ENCODE measurements around the gene RAD54L2. TPM values are rescaled to one million over a fixed set of nuclear protein-coding genes. Genes with fewer than 3 reads are reported as not detected.
A peak's percentile ranks its signal among the peaks of the same experiment; 100 is the strongest.

RAD54L2 gene, protein sequence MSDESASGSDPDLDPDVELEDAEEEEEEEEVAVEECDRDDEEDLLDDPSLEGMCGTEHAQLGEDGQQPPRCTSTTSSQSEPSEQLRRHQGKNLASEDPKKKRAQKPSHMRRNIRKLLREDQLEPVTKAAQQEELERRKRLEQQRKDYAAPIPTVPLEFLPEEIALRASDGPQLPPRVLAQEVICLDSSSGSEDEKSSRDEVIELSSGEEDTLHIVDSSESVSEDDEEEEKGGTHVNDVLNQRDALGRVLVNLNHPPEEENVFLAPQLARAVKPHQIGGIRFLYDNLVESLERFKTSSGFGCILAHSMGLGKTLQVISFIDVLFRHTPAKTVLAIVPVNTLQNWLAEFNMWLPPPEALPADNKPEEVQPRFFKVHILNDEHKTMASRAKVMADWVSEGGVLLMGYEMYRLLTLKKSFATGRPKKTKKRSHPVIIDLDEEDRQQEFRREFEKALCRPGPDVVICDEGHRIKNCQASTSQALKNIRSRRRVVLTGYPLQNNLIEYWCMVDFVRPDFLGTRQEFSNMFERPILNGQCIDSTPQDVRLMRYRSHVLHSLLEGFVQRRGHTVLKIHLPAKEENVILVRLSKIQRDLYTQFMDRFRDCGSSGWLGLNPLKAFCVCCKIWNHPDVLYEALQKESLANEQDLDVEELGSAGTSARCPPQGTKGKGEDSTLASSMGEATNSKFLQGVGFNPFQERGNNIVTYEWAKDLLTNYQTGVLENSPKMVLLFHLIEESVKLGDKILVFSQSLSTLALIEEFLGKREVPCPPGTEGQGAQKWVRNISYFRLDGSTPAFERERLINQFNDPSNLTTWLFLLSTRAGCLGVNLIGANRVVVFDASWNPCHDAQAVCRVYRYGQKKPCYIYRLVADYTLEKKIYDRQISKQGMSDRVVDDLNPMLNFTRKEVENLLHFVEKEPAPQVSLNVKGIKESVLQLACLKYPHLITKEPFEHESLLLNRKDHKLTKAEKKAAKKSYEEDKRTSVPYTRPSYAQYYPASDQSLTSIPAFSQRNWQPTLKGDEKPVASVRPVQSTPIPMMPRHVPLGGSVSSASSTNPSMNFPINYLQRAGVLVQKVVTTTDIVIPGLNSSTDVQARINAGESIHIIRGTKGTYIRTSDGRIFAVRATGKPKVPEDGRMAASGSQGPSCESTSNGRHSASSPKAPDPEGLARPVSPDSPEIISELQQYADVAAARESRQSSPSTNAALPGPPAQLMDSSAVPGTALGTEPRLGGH (N-terminal part only)
- 10 to 100 TPM; 29.8 to 32.7 TPM for total RNA-seq

DNA sequence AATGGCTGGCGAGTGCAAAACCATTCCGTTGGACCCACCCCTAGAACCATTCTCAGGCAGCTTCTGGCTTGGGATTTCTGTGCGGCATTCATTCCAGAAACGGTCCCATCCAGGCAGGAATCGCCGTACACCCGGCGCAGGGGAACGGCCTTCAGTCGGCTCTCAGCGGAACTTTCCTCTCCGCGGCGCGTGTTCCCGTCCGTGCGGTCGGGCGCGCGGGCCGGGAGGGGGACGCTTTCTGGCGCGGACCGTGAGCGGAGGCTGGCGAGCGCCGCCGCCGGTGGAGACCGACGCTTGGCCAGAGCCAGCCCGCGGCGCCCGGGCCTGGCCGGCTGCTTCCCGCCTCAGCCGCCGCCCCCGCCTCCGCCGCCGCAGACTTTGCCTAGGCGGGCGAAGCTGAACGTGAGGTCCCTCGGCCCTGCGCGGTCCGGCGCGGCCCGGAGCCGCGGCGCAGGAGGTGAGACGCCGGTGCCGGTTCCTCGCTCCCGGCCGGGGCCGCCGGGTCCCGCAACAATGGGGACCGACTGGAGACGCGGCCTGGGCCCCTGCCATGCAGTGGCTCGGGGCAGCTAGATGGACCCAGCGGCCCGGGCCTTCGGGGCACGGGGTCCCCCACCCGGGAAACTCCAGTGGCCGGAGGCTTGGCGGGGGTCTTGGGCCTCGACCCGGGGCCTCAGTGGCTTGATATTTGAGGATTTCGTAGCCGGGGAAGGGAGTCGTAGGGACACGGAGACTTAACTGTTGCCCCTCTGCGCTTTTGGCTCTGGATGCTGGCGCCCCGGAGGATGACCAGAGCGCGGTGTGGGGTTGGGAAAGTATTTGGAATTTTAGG lies at the start of gene RAD54L2:
Gene RAD54L2, plus strand, starts transcription at position 261 of the 832 bp plus-strand sequence. CDS start 51,702 bp downstream, outside the sequence.
- Mint-ChIP-seq H3K27me3 (no peaks in the 10 kb centered on the region), H3K4me3 (peak within 1 kb of the TSS; percentile 94), H3K4me1 (peaks cover 25% of the 10 kb centered on the region), H3K9me3 (no peaks in the 10 kb centered on the region), H3K27ac (peak within 1 kb of the TSS; percentile 86), H3K36me3 (peaks cover 6% of the 10 kb centered on the region)
- POLR2A ChIA-PET, result interaction anchor here (1.5 to 2.8 kb wide), 3 partner anchors 39 to 142 kb away, joined by 5 to 14 read pairs (median 7); partner anchors contain the start of gene DCAF1
- DNase-seq (peak; percentile 85), ATAC-seq (ENCODE audit: low read depth) (peak; percentile 83)

- ATAC-seq (ENCODE audit: low read depth) (peak; percentile 71), DNase-seq (peak; percentile 85)
- H3K36me3 Mint-ChIP-seq, result no peaks in the 10 kb centered on the region
- H3K27ac Mint-ChIP-seq, result peak overlapping the region; percentile 94
- no peaks in the 10 kb centered on the region for H3K27me3 Mint-ChIP-seq
- peaks cover 1% of the 10 kb centered on the region for H3K4me1 Mint-ChIP-seq
- POLR2A ChIA-PET, result interaction anchor here (0.5 to 5.1 kb wide), 25 partner anchors 10 to 928 kb away, joined by 3 to 110 read pairs (median 5); partner anchors contain the start of genes CISH, MANF, RAD54L2 and RBM15B
- H3K9me3 Mint-ChIP-seq, result no peaks in the 10 kb centered on the region
- H3K4me3 Mint-ChIP-seq, result peak overlapping the region; percentile 88
Observed at GRCh38 chr3:51498876-51499738, 39.4 kb upstream of the RAD54L2 start.

DNA sequence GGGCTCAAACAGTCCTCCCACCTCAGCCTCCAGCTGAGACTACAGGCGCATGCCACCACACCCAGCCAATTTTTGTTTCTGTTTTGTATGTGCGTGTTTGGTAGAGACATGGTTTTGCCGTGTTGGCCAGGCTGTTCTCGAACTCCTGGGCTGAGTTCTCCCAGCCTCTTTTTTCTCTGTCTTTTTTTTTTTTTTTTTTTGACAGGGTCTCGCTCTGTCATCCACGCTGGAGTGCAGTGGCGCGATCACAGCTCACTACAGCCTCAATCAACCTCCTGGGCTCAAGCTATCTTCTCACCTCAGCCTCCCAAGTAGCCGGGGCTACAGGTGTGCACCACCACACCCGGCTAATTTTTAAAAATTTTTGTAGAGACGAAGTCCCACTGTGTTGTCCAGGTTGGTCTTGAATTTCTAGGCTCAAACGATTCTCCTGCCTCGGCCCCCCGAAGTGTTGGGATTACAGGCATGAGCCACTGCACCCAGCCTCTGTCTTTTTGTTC lies 37.8 kb upstream of the RAD54L2 start:
- H3K9me3 Mint-ChIP-seq, result no peaks in the 10 kb centered on the region
- DNase-seq (peak; percentile 45), ATAC-seq (ENCODE audit: low read depth) (no peak)
- no peaks in the 10 kb centered on the region for H3K36me3 Mint-ChIP-seq
- POLR2A ChIA-PET, result interaction anchor here (0.6 to 5.1 kb wide), 31 partner anchors 8 to 1270 kb away, joined by 3 to 110 read pairs (median 5); partner anchors contain the start of genes CISH, DUSP7, GNAI2 and MANF
- no peaks in the 10 kb centered on the region for H3K27me3 Mint-ChIP-seq
- peaks cover 1% of the 10 kb centered on the region for H3K4me1 Mint-ChIP-seq
- H3K4me3 Mint-ChIP-seq, result peak overlapping the region; percentile 88
- H3K27ac Mint-ChIP-seq, result peak overlapping the region; percentile 94

GRCh38 chr3:51501833-51502561 lies 36.5 kb upstream of the RAD54L2 start:
- DNase-seq (peak; percentile 86), ATAC-seq (ENCODE audit: low read depth) (no peak)
- Mint-ChIP-seq H3K9me3 (no peaks in the 10 kb centered on the region), H3K4me1 (peaks cover 1% of the 10 kb centered on the region), H3K36me3 (no peaks in the 10 kb centered on the region), H3K27ac (peak overlapping the region; percentile 94), H3K27me3 (no peaks in the 10 kb centered on the region), H3K4me3 (peak overlapping the region; percentile 8)
- POLR2A ChIA-PET, result interaction anchor here (0.9 to 5.1 kb wide), 3 partner anchors 170 to 885 kb away, joined by 3 to 110 read pairs (median 74); partner anchors contain the start of genes MAPKAPK3 and TEX264

GRCh38 chr3:51502562-51502910 lies 36.0 kb upstream of the RAD54L2 start:
- POLR2A ChIA-PET, result interaction anchor here (4.1 to 5.1 kb wide), 2 partner anchors 170 to 178 kb away, joined by 74 to 110 read pairs; partner anchors contain the start of gene TEX264
- no peaks in the 10 kb centered on the region for H3K36me3 Mint-ChIP-seq
- no peaks in the 10 kb centered on the region for H3K9me3 Mint-ChIP-seq
- peaks cover 1% of the 10 kb centered on the region for H3K4me1 Mint-ChIP-seq
- no peak for DNase-seq
- no peak overlapping the region for H3K4me3 Mint-ChIP-seq
- ATAC-seq (ENCODE audit: low read depth), result no peak
- no peak overlapping the region for H3K27ac Mint-ChIP-seq
- H3K27me3 Mint-ChIP-seq, result no peaks in the 10 kb centered on the region

DNA sequence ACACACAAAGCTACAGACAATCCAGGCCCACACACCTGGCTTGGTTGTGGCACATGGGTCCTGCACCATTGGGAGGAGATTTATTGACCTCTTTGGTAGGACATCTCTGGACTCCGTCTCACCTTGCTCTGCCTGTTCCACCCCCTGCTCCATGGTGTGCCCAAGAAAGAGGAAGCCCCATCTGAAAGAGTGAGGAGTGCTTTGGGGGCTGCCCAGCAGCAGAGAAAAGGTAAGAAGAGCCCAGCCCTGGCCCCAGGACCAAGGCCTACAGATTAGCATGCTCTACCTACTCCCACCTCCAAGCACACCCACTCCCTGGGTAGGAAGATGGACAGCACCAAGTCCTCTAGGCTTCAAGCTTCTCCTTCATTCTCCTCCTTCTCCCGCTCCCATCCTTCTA lies 35.5 kb upstream of the RAD54L2 start:
- peaks cover 1% of the 10 kb centered on the region for H3K4me1 Mint-ChIP-seq
- ATAC-seq (ENCODE audit: low read depth) (no peak), DNase-seq (no peak)
- H3K27ac Mint-ChIP-seq, result no peak overlapping the region
- no peaks in the 10 kb centered on the region for H3K36me3 Mint-ChIP-seq
- POLR2A ChIA-PET, result interaction anchor here (1.0 kb wide), 1 partner anchor 179 kb away, joined by 3 read pairs; no protein-coding TSS in a partner anchor
- no peaks in the 10 kb centered on the region for H3K9me3 Mint-ChIP-seq
- no peak overlapping the region for H3K4me3 Mint-ChIP-seq
- H3K27me3 Mint-ChIP-seq, result no peaks in the 10 kb centered on the region

DNA sequence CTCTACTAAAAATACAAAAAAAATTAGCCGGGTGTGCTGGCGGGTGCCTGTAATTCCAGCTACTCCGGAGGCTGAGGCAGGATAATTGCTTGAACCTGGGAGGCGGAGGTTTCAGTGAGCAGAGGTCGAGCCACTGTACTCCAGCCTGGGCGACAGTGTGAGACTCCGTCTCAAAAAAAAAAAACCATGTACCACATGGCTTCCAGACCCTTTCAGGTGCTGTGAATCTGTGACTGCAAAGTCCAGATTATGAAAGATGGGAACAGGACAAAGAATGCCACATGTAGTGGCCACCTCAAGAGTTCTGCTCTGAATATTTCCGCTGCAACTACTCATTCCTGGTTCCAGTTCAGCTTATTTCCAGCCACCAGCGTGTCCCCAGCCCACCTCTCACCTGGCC lies 30.3 kb upstream of the RAD54L2 start:
- ATAC-seq (ENCODE audit: low read depth), result no peak
- H3K4me1 Mint-ChIP-seq, result peaks cover 11% of the 10 kb centered on the region
- H3K36me3 Mint-ChIP-seq, result no peaks in the 10 kb centered on the region
- no peak overlapping the region for H3K4me3 Mint-ChIP-seq
- H3K27me3 Mint-ChIP-seq, result no peaks in the 10 kb centered on the region
- DNase-seq, result no peak
- no peaks in the 10 kb centered on the region for H3K9me3 Mint-ChIP-seq
- H3K27ac Mint-ChIP-seq, result no peak overlapping the region
- POLR2A ChIA-PET, result interaction anchor here (2.5 kb wide), 1 partner anchor 9 kb away, joined by 11 read pairs; the partner anchor contains the start of gene DCAF1

DNA sequence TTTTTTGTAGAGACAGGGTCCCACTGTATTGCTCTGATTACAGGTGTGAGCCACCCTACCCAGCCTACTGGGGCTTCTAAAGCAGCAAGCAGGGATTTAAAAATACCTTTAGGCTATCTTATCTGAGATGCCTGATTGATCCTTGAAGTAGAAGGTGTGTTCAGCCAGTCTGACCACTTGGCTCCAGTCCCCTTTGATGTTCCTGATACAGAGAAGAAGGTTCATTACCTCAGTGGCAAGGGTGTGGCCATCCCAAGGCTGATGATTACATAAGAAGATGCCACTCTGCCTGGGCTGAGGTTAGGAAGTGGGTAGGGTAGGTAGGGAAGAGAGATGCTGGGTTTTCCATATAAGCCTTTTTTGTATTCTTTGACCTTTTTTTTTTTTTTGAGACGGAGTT lies 27.5 kb upstream of the RAD54L2 start:
- Mint-ChIP-seq H3K4me3 (no peak overlapping the region), H3K9me3 (no peaks in the 10 kb centered on the region), H3K27ac (no peak overlapping the region), H3K36me3 (no peaks in the 10 kb centered on the region), H3K27me3 (no peaks in the 10 kb centered on the region), H3K4me1 (peaks cover 12% of the 10 kb centered on the region)
- no peak for ATAC-seq (ENCODE audit: low read depth)
- POLR2A ChIA-PET, result interaction anchor here (0.7 kb wide), 1 partner anchor 165 kb away, joined by 3 read pairs; no protein-coding TSS in a partner anchor
- no peak for DNase-seq

DNA sequence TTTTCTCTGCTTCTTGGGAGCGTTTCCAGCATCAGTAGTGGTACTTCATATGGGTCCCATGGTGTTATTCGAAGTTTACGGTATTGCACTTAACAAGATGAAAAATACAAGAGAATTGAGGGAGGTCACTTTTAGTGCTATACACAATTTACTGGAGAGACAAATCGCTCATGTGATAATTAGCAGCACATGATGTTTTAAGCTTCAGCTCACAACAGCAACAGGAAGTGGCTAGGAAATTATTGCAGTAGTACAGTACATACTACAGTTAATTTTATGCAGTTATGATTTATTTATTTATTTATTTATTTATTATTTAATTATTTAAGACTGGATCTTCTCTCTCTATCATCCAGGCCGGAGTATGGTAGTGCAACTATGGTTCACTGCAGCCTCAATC lies 24.3 kb upstream of the RAD54L2 start:
- no peak overlapping the region for H3K4me3 Mint-ChIP-seq
- no peaks in the 10 kb centered on the region for H3K9me3 Mint-ChIP-seq
- H3K36me3 Mint-ChIP-seq, result no peaks in the 10 kb centered on the region
- ATAC-seq (ENCODE audit: low read depth) (no peak), DNase-seq (no peak)
- no peak overlapping the region for H3K27ac Mint-ChIP-seq
- H3K4me1 Mint-ChIP-seq, result peaks cover 12% of the 10 kb centered on the region
- POLR2A ChIA-PET, result interaction anchor here (0.6 kb wide), 1 partner anchor 471 kb away, joined by 4 read pairs; no protein-coding TSS in a partner anchor
- H3K27me3 Mint-ChIP-seq, result no peaks in the 10 kb centered on the region

DNA sequence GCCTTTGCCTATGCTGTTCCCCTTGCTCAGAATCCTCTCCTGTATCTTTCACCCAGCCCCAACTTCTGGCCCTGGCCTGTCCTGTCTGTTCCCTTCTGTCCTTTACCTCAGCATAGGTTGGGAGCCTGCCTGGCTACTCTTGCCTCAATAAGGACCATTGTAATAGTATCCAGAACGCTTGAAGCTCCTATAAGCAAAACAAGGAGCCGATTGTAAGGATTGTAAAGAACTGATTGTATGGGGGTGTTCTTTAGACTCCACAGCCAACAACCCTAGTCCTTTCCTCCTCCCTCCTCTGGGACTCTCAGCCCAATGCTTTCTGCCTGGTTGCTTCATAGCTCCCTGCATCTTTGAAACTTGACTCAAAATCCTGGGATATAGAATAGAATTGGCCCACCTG lies 18.7 kb upstream of the RAD54L2 start:
- no peak overlapping the region for H3K4me3 Mint-ChIP-seq
- no peaks in the 10 kb centered on the region for H3K9me3 Mint-ChIP-seq
- ATAC-seq (ENCODE audit: low read depth), result no peak
- peaks cover 3% of the 10 kb centered on the region for H3K4me1 Mint-ChIP-seq
- POLR2A ChIA-PET, result no interaction called here
- H3K27ac Mint-ChIP-seq, result no peak overlapping the region
- DNase-seq, result no peak
- H3K36me3 Mint-ChIP-seq, result no peaks in the 10 kb centered on the region
- peaks cover 2% of the 10 kb centered on the region for H3K27me3 Mint-ChIP-seq
